Stomach (tissue), 9 donors: ENCODE measurements around the gene WDR93. TPM values are rescaled to one million over a fixed set of nuclear protein-coding genes. Genes with fewer than 3 reads are reported as not detected.

Experiments used
- DNase-seq, 2 donors: peaks; one replicate each; pipeline versions ENCODE4 v3.0.0 to v3.0.0-alpha.2; 2013 to 2019
- H3K27ac ChIP-seq, 5 donors: fragments of 200-600 bp in 4 of 5; sonication (generic) in 4 of 5; one replicate each; pipeline ENCODE4 v1.5.1; 2013 to 2019; ENCODE audit warnings: mild to moderate bottlenecking in 1 of 5, moderate library complexity in 1 of 5
- H3K27me3 ChIP-seq, 3 donors: fragments of 200-600 bp; sonication (generic); one replicate each; pipeline ENCODE4 v1.5.1; 2017 to 2019; ENCODE audit warnings: mixed run types in 1 of 3
- H3K36me3 ChIP-seq, 4 donors: fragments of 200-600 bp; sonication (generic); 1 replicate in 3 of 4; 2 replicates in 1 of 4; pipeline ENCODE4 v1.5.1; 2016 to 2019
- H3K4me1 ChIP-seq, 4 donors: fragments of 200-600 bp; sonication (generic); one replicate each; pipeline ENCODE4 v1.5.1; 2016 to 2019
- H3K4me3 ChIP-seq, 4 donors: fragments of 200-600 bp; sonication (generic) in 3 of 4; one replicate each; pipeline ENCODE4 v1.5.1; 2016 to 2019; ENCODE audit warnings: mild to moderate bottlenecking in 1 of 4
- H3K9me3 ChIP-seq, 4 donors: fragments of 200-600 bp; sonication (generic); one replicate each; pipeline ENCODE4 v1.5.1; 2016 to 2019
- EP300 ChIP-seq: sonication (generic); formaldehyde crosslinking; IDR thresholded peaks from one replicate; pipeline ENCODE4 v1.6.1; 2017; ENCODE audit warnings: antibody characterized with exemption
- POLR2A ChIP-seq, 4 donors: fragments of 450-650 bp; IDR thresholded peaks; one replicate each; pipeline ENCODE4 v1.6.1; 2016; ENCODE audit warnings: antibody characterized with exemption in 4 of 4, control low read depth in 2 of 4, mild to moderate bottlenecking in 1 of 4, moderate library complexity in 1 of 4
- POLR2AphosphoS5 ChIP-seq, 3 donors: sonication (generic); formaldehyde crosslinking; IDR thresholded peaks; one replicate each; pipeline ENCODE4 v1.6.1; 2016; ENCODE audit warnings: antibody characterized with exemption in 3 of 3
- WGBS, 5 donors: extraction: QIAGEN DNeasy Blood & Tissue Kit in 3 of 5; methylation state at CpG; one replicate each; pipeline versions ENCODE4 v1.1.5 to v1.1.7; 2013 to 2018; 5-methylcytosine and 5-hydroxymethylcytosine counted together
- intact Hi-C: fragments of 100-400 bp; cut with DNase I; formaldehyde crosslinking; loops from one replicate; pipeline ENCODE4 v1.15.1; 2023; ENCODE audit warnings: low total_unique reads
- polyA plus RNA-seq, 3 donors: library from polyadenylated mRNA; stranded (reverse); fragments of 200-250 nt; gene quantifications; one replicate each; pipeline ENCODE4 v1.2.3, GENCODE V29; 2013
- total RNA-seq, 5 donors: library from RNA; depleted of rRNA; stranded (reverse); fragments of >200 nt; gene quantifications; one replicate each; pipeline versions ENCODE4 v1.1.0 to v1.2.3, GENCODE V29; 2014 to 2016
- TF ChIP-seq, protein P1 (sequence below), 7 experiments: fragments of 450-650 bp in 4 of 7; fragments of 200-600 bp in 3 of 7; sonication (generic) in 3 of 7; IDR thresholded peaks; one replicate each; pipeline ENCODE4 v1.5.1; 2016 to 2019; ENCODE audit warnings: antibody characterized with exemption in 7 of 7, control low read depth in 2 of 7, mild to moderate bottlenecking in 1 of 7
- donor health status: healthy with polysubstance abuse.
- donor health status: Bipolar disorder and iron deficiency.
- donor health status: healthy.

Gene WDR93
- total and polyA plus RNA-seq, 8 donors: 0.10 TPM; not detected in 7

DNA sequence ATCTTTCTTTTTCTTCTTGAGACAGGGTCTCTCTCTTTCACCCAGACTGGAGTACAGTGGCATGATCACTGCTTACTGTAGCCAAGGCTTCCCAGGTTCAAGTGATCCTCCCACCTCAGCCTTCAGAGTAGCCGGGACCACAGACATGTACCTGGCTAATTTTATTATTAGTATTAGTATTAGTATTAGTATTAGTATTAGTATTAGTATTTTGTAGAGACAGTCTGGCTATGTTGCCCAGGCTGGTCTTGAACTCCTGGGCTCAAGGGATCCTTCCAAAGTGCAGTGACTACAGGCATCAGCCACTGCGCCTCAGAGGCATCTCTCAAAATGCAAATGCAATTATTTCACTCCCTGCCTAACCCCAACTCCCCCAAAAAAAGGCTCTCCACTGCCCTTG lies 37.0 kb upstream of the WDR93 start:
- Histone ChIP-seq H3K4me3 (no peak overlapping the region), H3K9me3 (no peaks in the 10 kb centered on the region), H3K27ac (no peak overlapping the region), H3K4me1 (peaks cover 10 to 22% (median 17%) of the 10 kb centered on the region in 4 donors), H3K27me3 (peaks cover 0 to 29% (median 11%) of the 10 kb centered on the region in 3 donors), H3K36me3 (peaks cover 0 to 14% (median 2%) of the 10 kb centered on the region in 4 donors)
- TF ChIP-seq POLR2AphosphoS5 (IDR thresholded peaks at IDR 0.05) (no peak), EP300 (no peak), POLR2A (IDR thresholded peaks at IDR 0.05) (no peak)
- TF ChIP-seq, protein P1, sequence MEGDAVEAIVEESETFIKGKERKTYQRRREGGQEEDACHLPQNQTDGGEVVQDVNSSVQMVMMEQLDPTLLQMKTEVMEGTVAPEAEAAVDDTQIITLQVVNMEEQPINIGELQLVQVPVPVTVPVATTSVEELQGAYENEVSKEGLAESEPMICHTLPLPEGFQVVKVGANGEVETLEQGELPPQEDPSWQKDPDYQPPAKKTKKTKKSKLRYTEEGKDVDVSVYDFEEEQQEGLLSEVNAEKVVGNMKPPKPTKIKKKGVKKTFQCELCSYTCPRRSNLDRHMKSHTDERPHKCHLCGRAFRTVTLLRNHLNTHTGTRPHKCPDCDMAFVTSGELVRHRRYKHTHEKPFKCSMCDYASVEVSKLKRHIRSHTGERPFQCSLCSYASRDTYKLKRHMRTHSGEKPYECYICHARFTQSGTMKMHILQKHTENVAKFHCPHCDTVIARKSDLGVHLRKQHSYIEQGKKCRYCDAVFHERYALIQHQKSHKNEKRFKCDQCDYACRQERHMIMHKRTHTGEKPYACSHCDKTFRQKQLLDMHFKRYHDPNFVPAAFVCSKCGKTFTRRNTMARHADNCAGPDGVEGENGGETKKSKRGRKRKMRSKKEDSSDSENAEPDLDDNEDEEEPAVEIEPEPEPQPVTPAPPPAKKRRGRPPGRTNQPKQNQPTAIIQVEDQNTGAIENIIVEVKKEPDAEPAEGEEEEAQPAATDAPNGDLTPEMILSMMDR (IDR thresholded peaks at IDR 0.05): no peak
- intact Hi-C loops: no loop called here
- DNase-seq: no peak
- 94 to 98% (median 95%) methylated on average over 2 of the region's 2 CpGs for WGBS, 5 donors

DNA sequence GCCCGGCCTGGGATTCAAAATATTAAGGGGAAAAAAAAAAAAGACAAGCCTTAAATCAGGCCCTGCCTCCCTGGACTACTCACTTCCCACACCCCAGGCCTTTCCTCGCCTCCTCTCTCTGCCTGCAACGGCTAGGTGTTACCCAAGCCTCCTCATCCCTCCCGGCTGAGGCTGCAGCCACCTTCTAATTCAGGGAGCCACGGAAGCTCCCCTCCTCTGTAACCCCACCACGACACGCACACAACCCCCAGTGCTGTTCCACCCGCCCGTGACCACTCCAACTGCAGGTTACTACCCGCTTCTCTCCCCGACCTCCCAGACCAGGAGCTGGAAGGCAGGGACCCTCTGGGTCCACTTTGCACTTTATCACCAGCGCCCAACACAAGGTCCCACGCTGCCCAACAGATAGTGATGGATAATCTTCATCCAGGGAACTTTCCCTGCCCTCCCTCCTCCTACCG lies 36.3 kb upstream of the WDR93 start:
- DNase-seq: no peak
- H3K4me3 ChIP-seq: peak overlapping the region; percentile 56 to 69 (median 62)

DNA sequence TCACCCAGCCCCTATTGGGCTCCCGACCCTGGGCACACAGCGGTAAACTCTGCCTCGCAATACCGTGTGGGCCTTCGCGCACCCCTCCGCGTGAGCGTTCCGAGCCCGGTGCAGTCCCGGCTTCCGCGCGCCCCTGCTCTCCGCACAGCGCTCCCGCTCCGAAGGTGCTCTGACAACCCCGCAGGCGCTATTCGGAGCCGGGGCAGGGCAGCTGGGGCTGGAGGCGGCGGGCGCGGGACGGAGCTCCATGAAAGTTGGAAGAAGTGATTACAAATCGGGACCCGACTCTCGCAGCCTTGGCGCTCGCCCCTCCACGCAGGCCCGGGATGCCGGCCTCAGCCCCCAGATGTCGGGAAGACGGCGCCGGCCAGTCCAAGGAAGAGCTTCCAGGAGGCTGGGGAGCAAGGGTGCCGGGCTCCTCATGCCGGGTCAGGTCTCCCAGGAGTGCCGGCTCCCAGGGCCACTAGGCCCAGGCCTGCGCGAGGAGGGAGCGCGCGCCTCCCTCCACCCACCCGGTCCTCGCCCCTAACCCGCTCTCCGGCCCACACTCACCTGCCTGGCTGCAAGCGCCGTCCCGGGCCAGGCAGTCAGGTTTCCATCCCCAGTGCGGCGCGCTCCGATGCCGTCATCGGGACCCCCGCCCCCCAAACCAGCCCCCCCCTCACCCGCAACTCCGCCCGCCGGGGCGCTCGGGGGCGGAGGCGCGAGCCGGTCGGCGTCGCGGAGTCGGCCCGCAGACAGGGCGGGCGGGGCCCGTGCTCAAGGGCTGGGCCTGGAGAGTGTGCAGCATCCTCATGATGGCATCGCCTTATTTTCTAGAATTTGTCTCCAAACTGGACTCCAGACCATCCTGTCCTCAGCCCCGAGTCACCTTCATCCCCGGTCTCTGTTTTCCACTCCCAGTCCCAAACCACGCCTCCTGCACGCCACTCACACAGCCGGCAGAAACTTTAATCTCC lies 35.5 kb upstream of the WDR93 start, which contains the start of gene KIF7:
KIF7 (minus strand) TSS at position 621 of the 959 bp plus-strand sequence. CDS start 2,537 bp downstream, outside the sequence.
- whole genome bisulfite sequencing, 5 donors: 2 to 3% (median 2%) methylated on average over 52 to 87 of the region's 87 CpGs
- Histone ChIP-seq H3K4me1 (peaks cover 10 to 22% (median 17%) of the 10 kb centered on the region in 4 donors), H3K36me3 (peaks cover 0 to 5% (median 0%) of the 10 kb centered on the region in 4 donors), H3K4me3 (peak within 1 kb of the TSS; percentile 56 to 69 (median 62)), H3K9me3 (no peaks in the 10 kb centered on the region), H3K27ac (peak within 1 kb of the TSS in 4 of 5 donors; percentile 13 to 85 (median 38)), H3K27me3 (peaks cover 0 to 29% (median 11%) of the 10 kb centered on the region in 3 donors)
- TF ChIP-seq POLR2AphosphoS5 (IDR thresholded peaks at IDR 0.05) (no peak), EP300 (no peak), POLR2A (IDR thresholded peaks at IDR 0.05) (no peak)
- TF ChIP-seq, protein P1 (IDR thresholded peaks at IDR 0.05): no peak
- DNase-seq: peak; percentile 31 to 87
- intact Hi-C loops: no loop called here

More for the DNA sequence above, 36.3 kb upstream of the WDR93 start:
- TF ChIP-seq POLR2AphosphoS5 (IDR thresholded peaks at IDR 0.05) (no peak), EP300 (no peak), POLR2A (IDR thresholded peaks at IDR 0.05) (no peak)
- TF ChIP-seq, protein P1 (IDR thresholded peaks at IDR 0.05): no peak
- peaks cover 0 to 29% (median 11%) of the 10 kb centered on the region in 3 donors for H3K27me3 ChIP-seq
- intact Hi-C loops: no loop called here
- peak overlapping the region in 2 of 5 donors; percentile 54 to 85 for H3K27ac ChIP-seq
- WGBS, 5 donors: 30 to 52% (median 51%) methylated on average over 13 to 14 of the region's 14 CpGs
- H3K36me3 ChIP-seq: peaks cover 0 to 7% (median 0%) of the 10 kb centered on the region in 4 donors
- H3K4me1 ChIP-seq: peaks cover 10 to 22% (median 17%) of the 10 kb centered on the region in 4 donors
- H3K9me3 ChIP-seq: no peaks in the 10 kb centered on the region

DNA sequence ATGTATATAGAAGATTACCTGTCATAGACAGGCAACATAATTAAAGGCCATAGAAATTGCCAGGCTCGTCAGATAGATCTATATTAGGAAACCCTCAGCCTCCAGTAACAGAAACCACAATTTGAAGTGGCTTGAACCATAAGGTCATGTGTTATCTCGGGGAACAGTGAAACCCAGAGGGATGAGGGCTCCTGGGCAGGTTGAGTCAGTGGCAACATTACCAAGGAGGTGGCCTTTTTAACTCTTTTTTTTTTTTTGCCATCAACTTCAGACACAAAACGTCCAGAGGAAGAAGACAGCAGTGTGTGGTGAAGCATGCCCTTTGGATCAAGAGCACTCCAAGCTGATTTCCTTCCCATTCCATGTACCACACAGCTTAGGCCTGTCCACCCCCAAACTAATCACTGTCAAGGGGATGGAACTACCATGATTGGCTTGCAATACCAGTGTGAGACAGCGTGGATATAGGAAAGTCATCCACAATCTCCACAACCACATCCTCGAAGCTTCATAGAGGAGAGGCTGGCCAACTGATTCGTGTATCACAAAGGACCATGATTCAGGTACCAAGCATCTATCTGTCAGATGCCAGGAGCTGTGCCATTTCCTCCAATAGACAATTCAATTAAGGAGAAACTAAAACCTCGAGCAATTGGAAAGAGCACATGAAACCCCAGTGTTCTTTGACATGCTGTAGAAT lies 34.3 kb upstream of the WDR93 start:
- no peak for DNase-seq
- intact Hi-C loops: no loop called here
- H3K27ac ChIP-seq: no peak overlapping the region
- no peak for TF ChIP-seq POLR2A (IDR thresholded peaks at IDR 0.05)
- TF ChIP-seq POLR2AphosphoS5 (IDR thresholded peaks at IDR 0.05): no peak
- TF ChIP-seq, protein P1 (IDR thresholded peaks at IDR 0.05): no peak
- TF ChIP-seq EP300: no peak
- no peaks in the 10 kb centered on the region for H3K9me3 ChIP-seq
- peaks cover 0 to 29% (median 11%) of the 10 kb centered on the region in 3 donors for H3K27me3 ChIP-seq
- no peaks in the 10 kb centered on the region for H3K36me3 ChIP-seq
- no peak overlapping the region for H3K4me3 ChIP-seq
- peaks cover 10 to 22% (median 17%) of the 10 kb centered on the region in 4 donors for H3K4me1 ChIP-seq
- WGBS, 5 donors: 74 to 80% (median 76%) methylated on average over 7 of the region's 7 CpGs
